NCI-H748 treated with DMSO at 0.1 percent for 48 hours (cell line): ENCODE results near the gene C11orf65.

Experiments
- DNase-seq: peaks from one replicate; lab custom pipeline; 2025; lab: John Stamatoyannopoulos, UW

Gene C11orf65

GRCh38 chr11:108467091-108467823 lies at the start of gene C11orf65:
Gene C11orf65 (minus strand): TSS chr11:108467529. CDS start chr11:108461559, 5,970 bp downstream.
- peak; percentile 93 for DNase-seq

GRCh38 chr11:108516125-108516524 lies 48.8 kb upstream of the C11orf65 start:
- no peak for DNase-seq

- no peak for DNase-seq
Measured at GRCh38 chr11:108512708-108513107, 45.4 kb upstream of the C11orf65 start.

GRCh38 chr11:108511851-108512474 lies 44.6 kb upstream of the C11orf65 start:
- DNase-seq = no peak

GRCh38 chr11:108508653-108509593 lies 41.6 kb upstream of the C11orf65 start:
- DNase-seq = no peak

- no peak for DNase-seq
Measured at GRCh38 chr11:108501396-108501795, 34.1 kb upstream of the C11orf65 start.

GRCh38 chr11:108500721-108501120 lies 33.4 kb upstream of the C11orf65 start:
- DNase-seq = no peak

- DNase-seq = no peak
Measured at GRCh38 chr11:108500169-108500568, 32.8 kb upstream of the C11orf65 start.

- no peak for DNase-seq
Measured at GRCh38 chr11:108498816-108499408, 31.6 kb upstream of the C11orf65 start.

- DNase-seq = no peak
Measured at GRCh38 chr11:108498046-108498815, 30.9 kb upstream of the C11orf65 start, which contains the start of gene POGLUT3. Gene POGLUT3 (minus strand): TSS chr11:108498384. CDS start chr11:108498366, 18 bp downstream.

GRCh38 chr11:108497317-108498045 lies 30.2 kb upstream of the C11orf65 start:
- peak; percentile 21 for DNase-seq

- DNase-seq = no peak
Measured at GRCh38 chr11:108496643-108497256, 29.4 kb upstream of the C11orf65 start.

- no peak for DNase-seq
Measured at GRCh38 chr11:108495326-108495725, 28.0 kb upstream of the C11orf65 start.

- DNase-seq = no peak
Measured at GRCh38 chr11:108494182-108494581, 26.9 kb upstream of the C11orf65 start.

- no peak for DNase-seq
Measured at GRCh38 chr11:108491936-108492335, 24.6 kb upstream of the C11orf65 start.

- DNase-seq = no peak
Measured at GRCh38 chr11:108486828-108487227, 19.5 kb upstream of the C11orf65 start.

GRCh38 chr11:108486331-108486730 lies 19.0 kb upstream of the C11orf65 start:
- no peak for DNase-seq

- no peak for DNase-seq
Measured at GRCh38 chr11:108483163-108483562, 15.8 kb upstream of the C11orf65 start.

GRCh38 chr11:108474664-108475463 lies 7.5 kb upstream of the C11orf65 start:
- DNase-seq = no peak
